ENCODE data around the gene CRTC1. TPM values are rescaled to one million over a fixed set of nuclear protein-coding genes. Genes with fewer than 3 reads are reported as not detected.

Gene CRTC1
- total RNA-seq, 2 experiments from 2014 or later: 5.9 to 6.4 TPM

DNA sequence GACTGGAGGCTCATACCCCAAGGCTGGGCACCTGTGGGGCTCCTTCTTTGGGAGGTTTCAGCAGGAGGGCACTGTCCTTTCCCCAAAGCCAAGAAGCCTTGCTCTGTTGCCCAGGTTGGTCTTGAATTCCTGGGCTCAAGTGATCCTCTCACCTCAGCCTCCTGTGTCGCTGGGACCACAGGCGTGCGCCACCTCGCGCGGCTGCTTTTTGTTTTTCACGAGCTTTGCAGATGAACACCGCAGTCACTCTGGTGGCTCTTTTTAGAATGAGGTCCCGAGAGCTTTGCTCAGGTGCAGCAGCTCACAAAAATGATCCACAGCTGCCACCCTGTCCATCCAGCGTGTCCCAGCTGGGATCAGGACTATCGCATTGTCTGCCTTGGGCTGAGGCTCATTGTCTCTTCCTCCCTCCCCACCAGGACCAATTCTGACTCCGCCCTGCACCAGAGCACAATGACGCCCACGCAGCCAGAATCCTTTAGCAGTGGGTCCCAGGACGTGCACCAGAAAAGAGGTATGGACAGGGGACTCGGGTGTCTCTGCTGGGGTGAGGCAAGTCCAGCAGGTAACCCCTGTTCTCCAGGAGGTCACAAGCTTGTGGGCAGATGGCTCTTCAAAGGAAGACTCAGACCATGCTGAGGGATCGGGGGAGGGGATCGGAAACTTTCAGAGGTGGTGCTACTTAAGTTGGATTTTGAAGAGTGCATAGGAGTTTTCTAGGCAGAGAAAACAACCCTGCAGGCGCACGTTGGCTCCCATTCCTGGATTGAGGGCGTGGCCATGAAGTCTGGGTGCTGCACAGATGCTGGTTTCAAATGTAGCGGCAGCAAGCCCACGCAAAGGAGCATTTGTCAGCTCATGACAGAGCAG, 66.1 kb downstream of the CRTC1 start:
- Mint-ChIP-seq H3K4me3 (no peak overlapping the region), H3K27me3 (no peaks in the 10 kb centered on the region), H3K9me3 (ENCODE audit: low read depth) (no peaks in the 10 kb centered on the region), H3K27ac (no peak overlapping the region), H3K36me3 (peaks cover 3% of the 10 kb centered on the region), H3K4me1 (no peaks in the 10 kb centered on the region)
- no peak for ATAC-seq
- no peak for DNase-seq
- CTCF ChIA-PET: interaction anchor here (0.6 kb wide), 1 partner anchor 179 kb away, joined by 3 read pairs; no protein-coding TSS in a partner anchor

- no peaks in the 10 kb centered on the region for H3K27me3 Mint-ChIP-seq
Measured at GRCh38 chr19:18750295-18750970, 67.0 kb downstream of the CRTC1 start.

GRCh38 chr19:18751571-18751970, 68.1 kb downstream of the CRTC1 start:
- H3K27me3 Mint-ChIP-seq: no peaks in the 10 kb centered on the region
- no peak overlapping the region for H3K4me3 Mint-ChIP-seq
- DNase-seq: no peak
- peaks cover 3% of the 10 kb centered on the region for H3K36me3 Mint-ChIP-seq
- no peaks in the 10 kb centered on the region for H3K9me3 Mint-ChIP-seq (ENCODE audit: low read depth)
- H3K27ac Mint-ChIP-seq: no peak overlapping the region
- CTCF ChIA-PET: no interaction called here
- no peak for ATAC-seq
- no peaks in the 10 kb centered on the region for H3K4me1 Mint-ChIP-seq

More at GRCh38 chr19:18750295-18750970, 67.0 kb downstream of the CRTC1 start:
- ATAC-seq: no peak
- no peaks in the 10 kb centered on the region for H3K4me1 Mint-ChIP-seq
- CTCF ChIA-PET: interaction anchor here (0.6 kb wide), 1 partner anchor 180 kb away, joined by 3 read pairs; no protein-coding TSS in a partner anchor
- no peak overlapping the region for H3K27ac Mint-ChIP-seq
- no peak overlapping the region for H3K4me3 Mint-ChIP-seq
- no peak for DNase-seq
- peaks cover 3% of the 10 kb centered on the region for H3K36me3 Mint-ChIP-seq
- H3K9me3 Mint-ChIP-seq (ENCODE audit: low read depth): no peaks in the 10 kb centered on the region

DNA sequence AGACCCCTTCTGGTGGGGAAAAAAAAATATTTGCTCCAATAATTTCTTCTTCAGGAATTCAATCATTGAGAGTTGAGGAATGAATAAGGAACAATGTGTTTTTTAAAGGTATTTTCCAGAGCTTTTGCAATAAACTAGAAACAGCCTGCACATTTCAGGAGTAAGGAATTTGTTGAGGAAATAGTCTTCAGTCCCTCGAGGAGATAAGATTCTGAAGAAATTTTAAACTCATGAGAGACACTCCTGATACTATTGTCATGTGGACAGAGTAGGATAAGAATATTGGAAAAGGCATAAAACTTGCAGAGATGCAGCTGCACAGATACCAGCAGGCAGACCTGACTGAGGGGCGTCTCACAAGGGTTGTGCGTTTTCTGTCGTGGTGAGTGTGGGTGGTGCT, 71.0 kb downstream of the CRTC1 start:
- ATAC-seq: no peak

GRCh38 chr19:18756896-18757295, 73.4 kb downstream of the CRTC1 start:
- CTCF ChIA-PET: no interaction called here
- Mint-ChIP-seq H3K27me3 (no peaks in the 10 kb centered on the region), H3K4me1 (no peaks in the 10 kb centered on the region), H3K36me3 (peaks cover 3% of the 10 kb centered on the region), H3K9me3 (ENCODE audit: low read depth) (no peaks in the 10 kb centered on the region), H3K4me3 (no peak overlapping the region), H3K27ac (no peak overlapping the region)
- DNase-seq (no peak), ATAC-seq (no peak)

More for the DNA sequence above, 71.0 kb downstream of the CRTC1 start:
- Mint-ChIP-seq H3K4me3 (no peak overlapping the region), H3K4me1 (no peaks in the 10 kb centered on the region), H3K27ac (no peak overlapping the region), H3K27me3 (no peaks in the 10 kb centered on the region), H3K36me3 (peaks cover 3% of the 10 kb centered on the region), H3K9me3 (ENCODE audit: low read depth) (no peaks in the 10 kb centered on the region)
- no peak for DNase-seq
- CTCF ChIA-PET: interaction anchor here (1.0 kb wide), 1 partner anchor 93 kb away, joined by 3 read pairs; no protein-coding TSS in a partner anchor

DNA sequence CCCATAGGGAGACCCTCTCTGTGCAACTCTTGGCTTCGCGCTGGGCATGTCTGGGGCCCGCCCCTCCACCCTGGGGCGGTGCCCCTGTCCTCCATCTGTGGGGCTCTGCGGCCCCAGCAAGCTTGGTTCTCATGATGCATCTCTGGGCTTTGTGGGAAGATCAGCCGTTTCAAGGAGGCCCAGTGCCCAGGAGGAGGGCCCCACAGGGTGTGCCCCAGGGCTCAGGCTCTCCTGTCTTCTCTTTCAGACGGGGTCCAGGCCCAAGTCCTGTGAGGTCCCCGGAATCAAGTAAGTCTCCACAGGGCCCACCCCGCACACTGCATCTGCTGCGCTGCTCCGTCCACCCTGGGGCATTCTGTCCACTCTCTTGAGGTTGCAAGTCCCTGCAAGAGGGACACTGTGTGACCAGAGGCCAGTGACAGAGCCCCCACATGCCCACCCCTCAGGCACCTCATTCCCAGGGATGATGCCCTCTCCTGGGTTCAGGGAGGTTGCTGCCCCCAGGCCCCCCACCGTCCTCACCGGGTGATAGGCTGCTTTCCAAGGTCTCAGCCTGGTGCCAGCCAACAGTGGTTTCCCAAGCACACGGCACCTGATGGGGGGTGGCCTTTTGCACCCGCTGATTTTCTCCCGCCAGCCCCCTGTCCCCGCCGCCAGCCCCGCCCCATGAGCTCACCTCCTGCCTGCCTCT, 76.0 kb downstream of the CRTC1 start:
- no peak overlapping the region for H3K4me3 Mint-ChIP-seq
- H3K9me3 Mint-ChIP-seq (ENCODE audit: low read depth): no peaks in the 10 kb centered on the region
- no peaks in the 10 kb centered on the region for H3K36me3 Mint-ChIP-seq
- no peaks in the 10 kb centered on the region for H3K27me3 Mint-ChIP-seq
- no peak for DNase-seq
- ATAC-seq: no peak
- CTCF ChIA-PET: no interaction called here
- H3K4me1 Mint-ChIP-seq: peaks cover under 1% of the 10 kb centered on the region
- H3K27ac Mint-ChIP-seq: no peak overlapping the region

DNA sequence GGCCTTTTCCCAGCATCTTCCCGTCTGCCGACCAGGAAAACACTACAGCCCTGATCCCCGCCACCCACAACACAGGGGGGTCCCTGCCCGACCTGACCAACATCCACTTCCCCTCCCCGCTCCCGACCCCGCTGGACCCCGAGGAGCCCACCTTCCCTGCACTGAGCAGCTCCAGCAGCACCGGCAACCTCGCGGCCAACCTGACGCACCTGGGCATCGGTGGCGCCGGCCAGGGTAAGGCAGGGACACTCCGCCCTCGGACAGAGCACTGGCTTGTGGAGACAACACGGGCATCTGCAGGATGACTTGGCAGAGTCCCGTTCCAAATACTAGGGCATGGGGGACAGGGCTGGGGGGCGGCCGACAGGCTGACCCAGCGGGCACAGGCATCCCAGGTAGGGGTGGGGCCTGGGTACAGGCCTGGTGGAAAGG, 76.5 kb downstream of the CRTC1 start:
- ATAC-seq (no peak), DNase-seq (no peak)
- Mint-ChIP-seq H3K27ac (no peak overlapping the region), H3K4me3 (no peak overlapping the region), H3K36me3 (no peaks in the 10 kb centered on the region), H3K9me3 (ENCODE audit: low read depth) (no peaks in the 10 kb centered on the region), H3K4me1 (peaks cover 3% of the 10 kb centered on the region), H3K27me3 (no peaks in the 10 kb centered on the region)
- CTCF ChIA-PET: no interaction called here

DNA sequence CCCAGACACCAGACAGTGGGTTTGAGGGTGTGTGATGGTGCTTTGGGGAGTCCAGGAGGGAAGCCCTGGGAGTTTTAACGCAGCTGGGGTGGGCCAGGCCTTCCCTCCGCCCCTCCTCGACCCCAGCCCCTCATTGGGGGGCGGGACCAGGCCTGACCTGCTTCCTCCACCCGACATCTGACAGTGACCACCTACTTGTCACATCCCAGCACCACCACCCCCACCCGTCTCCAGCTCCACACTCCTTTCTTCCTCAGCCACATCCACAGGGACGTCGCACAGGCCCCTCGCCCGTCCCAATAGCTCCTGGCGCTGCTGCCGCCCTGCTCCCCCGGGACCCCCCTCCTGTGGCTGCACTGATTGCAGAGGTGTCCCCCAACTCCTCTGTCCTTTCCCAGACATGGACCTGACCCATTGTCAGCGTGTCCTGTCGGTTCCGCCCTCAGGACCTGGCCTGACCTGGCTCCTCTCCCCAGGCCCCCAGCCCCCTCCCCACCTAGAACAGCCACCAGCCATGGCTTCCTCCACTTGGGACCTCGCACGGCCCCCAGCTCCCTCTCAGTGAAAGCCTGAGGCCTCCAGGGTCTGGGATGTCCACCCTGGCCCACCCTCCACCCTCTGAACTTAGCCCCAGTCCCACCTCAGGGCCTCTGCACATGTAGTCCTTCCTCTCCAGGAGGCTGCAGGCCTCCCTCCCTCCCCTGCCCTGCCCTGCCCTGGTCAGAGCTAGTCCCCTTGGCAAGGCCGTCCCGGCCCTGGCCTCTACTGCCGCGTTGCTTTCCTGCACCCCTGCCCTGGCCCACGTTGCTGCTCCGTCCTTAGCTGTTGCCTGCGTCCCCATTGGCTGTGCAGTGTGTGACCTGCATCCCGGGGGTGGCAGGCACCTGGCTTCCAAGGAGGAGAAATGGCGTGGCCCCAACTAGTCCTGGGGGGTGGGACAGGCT, 77.2 kb downstream of the CRTC1 start:
- Mint-ChIP-seq H3K4me1 (peaks cover 3% of the 10 kb centered on the region), H3K27me3 (no peaks in the 10 kb centered on the region), H3K27ac (no peak overlapping the region), H3K4me3 (no peak overlapping the region), H3K36me3 (no peaks in the 10 kb centered on the region), H3K9me3 (ENCODE audit: low read depth) (no peaks in the 10 kb centered on the region)
- no peak for DNase-seq
- CTCF ChIA-PET: no interaction called here
- ATAC-seq: no peak

DNA sequence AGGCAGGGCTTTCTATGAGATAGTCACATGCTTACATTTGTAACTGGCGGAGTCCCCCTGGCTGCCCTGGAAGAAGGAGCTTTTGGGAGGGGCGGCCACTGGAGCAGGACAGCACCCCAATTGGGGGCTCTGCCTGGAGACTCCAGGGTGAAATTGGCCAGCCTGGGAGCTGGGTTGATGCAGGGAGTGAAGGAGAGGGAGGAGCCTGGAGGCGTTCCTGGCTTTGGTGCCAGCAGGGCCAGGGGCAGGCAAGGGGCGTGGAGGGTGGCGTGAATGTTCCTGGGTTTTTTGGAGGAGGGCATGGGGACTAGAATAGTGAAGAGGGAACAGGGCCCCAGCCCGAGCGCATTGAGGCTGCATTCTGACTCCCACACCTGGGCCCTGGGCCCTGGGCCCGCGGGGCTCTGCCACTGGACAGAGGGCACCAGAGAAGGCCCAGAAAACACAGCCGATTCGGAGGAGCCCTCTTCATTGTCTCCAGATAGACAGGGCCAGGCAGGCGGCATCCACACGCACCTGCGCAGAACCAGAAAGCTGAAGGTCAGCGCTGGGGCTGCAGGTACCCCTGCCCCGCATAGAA, 78.1 kb downstream of the CRTC1 start:
- CTCF ChIA-PET: no interaction called here
- DNase-seq: no peak
- peaks cover 3% of the 10 kb centered on the region for H3K4me1 Mint-ChIP-seq
- no peak overlapping the region for H3K27ac Mint-ChIP-seq
- H3K36me3 Mint-ChIP-seq: no peaks in the 10 kb centered on the region
- no peaks in the 10 kb centered on the region for H3K9me3 Mint-ChIP-seq (ENCODE audit: low read depth)
- H3K27me3 Mint-ChIP-seq: no peaks in the 10 kb centered on the region
- no peak overlapping the region for H3K4me3 Mint-ChIP-seq
- ATAC-seq: no peak

DNA sequence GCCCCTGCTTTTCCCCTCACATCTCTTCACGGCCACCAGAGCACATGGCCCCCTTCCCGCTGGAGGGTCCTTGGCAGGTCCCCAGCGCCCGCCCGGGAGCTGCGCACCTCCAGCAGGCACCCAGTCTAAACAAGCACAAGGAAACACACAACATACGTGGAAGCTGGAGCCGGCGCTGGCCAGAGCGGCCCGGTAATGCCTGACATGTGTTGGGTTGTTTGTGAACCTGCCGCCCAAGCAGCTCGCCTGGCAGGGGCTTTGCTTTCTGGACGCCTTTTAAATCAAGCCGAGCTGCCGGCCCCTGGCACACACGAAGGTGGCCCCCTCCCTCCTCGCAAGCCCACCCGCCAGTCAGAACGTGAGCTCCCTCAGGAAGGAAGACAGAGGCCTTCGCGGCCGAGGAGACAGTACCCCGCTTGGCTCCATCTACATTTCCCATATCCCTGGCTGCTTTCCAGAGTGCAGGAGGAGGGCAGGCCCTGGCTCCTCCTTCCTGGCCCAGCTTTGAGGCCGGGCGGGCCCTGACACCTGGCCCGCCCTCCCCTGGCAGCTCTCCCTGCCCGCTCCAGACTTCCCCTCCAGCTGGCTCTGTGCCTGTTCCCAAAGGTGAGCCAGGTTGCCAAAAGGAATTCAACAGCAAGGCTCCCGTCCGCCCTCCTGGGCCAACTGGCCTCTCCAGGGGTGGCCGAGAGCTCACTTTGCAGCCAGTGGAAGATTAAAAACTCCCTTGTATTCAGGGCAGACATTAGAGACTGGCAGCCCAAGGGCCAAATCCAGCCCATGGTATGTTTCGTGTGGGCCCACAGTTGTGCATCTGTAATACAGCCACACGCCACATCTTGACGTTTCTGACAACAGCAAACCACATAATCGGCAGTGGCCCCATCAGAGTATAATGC, 78.9 kb downstream of the CRTC1 start:
- ATAC-seq (no peak), DNase-seq (no peak)
- H3K27ac Mint-ChIP-seq: no peak overlapping the region
- no peaks in the 10 kb centered on the region for H3K27me3 Mint-ChIP-seq
- H3K9me3 Mint-ChIP-seq (ENCODE audit: low read depth): no peaks in the 10 kb centered on the region
- H3K4me1 Mint-ChIP-seq: peaks cover 3% of the 10 kb centered on the region
- H3K4me3 Mint-ChIP-seq: no peak overlapping the region
- no peaks in the 10 kb centered on the region for H3K36me3 Mint-ChIP-seq
- CTCF ChIA-PET: no interaction called here

DNA sequence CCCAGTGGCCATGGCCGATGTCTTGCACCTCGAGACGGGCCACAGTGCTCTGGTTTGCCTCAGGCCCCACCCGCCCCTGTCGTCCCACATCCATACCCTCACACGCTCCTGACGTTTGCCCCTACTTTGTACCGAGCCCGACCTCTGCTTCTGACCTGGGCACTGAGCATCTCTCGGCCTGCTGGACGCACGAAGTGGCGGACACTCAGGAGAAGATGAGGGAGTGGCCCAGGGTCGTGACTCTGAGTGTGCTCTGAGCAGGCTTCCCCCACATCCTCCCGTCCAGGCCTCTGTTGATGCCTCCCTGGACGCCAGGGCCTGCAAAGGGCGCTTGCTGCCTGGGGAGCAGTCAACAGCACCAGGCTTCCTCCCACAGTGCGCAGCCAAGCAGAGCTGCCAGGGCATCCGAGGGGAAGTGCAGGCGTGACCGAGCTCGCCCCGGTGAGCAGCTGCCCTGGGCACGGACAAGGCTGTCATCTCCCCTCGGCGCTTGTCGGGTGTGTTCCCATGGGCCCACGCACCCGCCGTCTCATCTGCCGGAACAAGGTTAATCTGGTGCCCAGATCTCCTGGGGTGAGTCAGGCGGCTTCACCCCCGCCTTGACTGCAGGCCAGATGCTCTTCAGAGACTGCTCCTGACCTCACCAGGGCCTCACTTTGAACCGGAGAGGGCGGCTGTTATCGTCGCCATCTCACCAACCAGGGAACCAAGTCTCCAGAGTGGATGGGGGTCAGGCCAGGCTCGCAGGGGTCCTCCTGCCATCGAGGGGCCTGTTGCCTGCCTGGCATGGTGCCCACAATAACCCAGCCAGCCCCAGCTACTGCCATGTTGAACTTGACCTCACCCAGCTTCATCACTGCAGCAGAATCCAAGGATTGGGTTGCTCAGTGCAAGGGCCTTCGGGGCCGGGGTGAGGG, 80.5 kb downstream of the CRTC1 start:
- no peaks in the 10 kb centered on the region for H3K27me3 Mint-ChIP-seq
- no peak overlapping the region for H3K4me3 Mint-ChIP-seq
- H3K4me1 Mint-ChIP-seq: peaks cover 3% of the 10 kb centered on the region
- ATAC-seq (no peak), DNase-seq (no peak)
- H3K36me3 Mint-ChIP-seq: no peaks in the 10 kb centered on the region
- no peaks in the 10 kb centered on the region for H3K9me3 Mint-ChIP-seq (ENCODE audit: low read depth)
- CTCF ChIA-PET: no interaction called here
- H3K27ac Mint-ChIP-seq: no peak overlapping the region
